Measurements from ENCODE around the gene TFG. TPM values are rescaled to one million over a fixed set of nuclear protein-coding genes. Genes with fewer than 3 reads are reported as not detected.

The TFG gene
- total and polyA plus RNA-seq, 9 of the 15 experiments (the other 6 are each of a cell fraction or from before 2014, with no cell fraction given): 31.8 to 143 (median 57.8) TPM

DNA sequence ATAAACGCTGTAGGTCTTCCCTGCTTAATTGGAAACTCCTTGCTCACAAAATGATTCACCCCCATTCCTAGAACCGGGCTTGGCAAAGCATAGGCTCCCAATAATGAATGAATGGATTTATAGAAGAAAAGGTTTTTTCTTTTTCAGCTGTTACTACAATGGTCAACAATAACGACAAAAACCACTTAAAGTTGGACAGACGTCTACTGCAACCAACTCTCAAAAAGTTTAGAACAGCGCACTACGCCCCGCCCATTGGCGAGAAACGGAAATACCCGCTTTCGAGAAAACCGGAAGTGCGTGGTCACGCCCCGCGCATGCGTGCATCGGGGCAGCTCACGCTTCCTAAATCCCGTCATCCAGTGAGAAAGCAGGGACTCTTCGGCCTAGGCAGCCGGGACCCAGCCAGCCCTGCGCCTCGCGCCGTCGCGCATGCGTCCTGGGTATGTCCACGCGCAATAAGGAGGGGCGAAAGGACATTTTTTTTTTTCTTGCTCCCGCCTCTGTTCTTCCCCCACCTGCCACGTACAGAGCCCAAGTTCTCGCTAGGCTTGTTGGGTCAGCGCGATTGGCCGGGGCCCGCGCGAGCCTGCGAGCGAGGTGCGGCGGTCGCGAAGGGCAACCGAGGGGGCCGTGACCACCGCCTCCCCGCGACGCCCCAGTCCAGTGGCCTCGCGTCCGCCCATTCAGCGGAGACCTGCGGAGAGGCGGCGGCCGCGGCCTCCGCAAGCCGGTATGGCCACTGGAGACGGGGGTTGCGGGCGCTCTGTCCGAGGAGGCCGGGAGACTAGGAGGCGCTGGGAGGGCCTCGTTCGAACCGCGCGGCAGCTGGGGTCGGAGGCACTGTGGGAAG is at the start of gene TFG (continued):
- TF ChIP-seq ZNF239 (CRISPR knock-in tag; IDR thresholded peaks at IDR 0.05) (no peak), PHF21A (IDR thresholded peaks at IDR 0.05; ENCODE audit: borderline replicate concordance, low read depth) (no peak), L3MBTL2 (IDR thresholded peaks at IDR 0.05) (peak; percentile 70; the same call in 1 of the 2 replicates), C11orf30 (IDR thresholded peaks at IDR 0.05; ENCODE audit: low read depth) (peak; percentile 30; the same call in 1 of the 2 replicates), CTBP1 (IDR thresholded peaks at IDR 0.05; ENCODE audit: borderline replicate concordance) (peak; percentile 40; the same call in 1 of the 2 replicates), MEIS2 (IDR thresholded peaks at IDR 0.05; ENCODE audit: partially characterized antibody) (peak; percentile 91), MAZ (CRISPR knock-in tag; conservative IDR thresholded peaks at IDR 0.05 in 1 of 2, IDR thresholded peaks at IDR 0.05 in 1 of 2) (peak; percentile 43 to 54; a peak in 3 of 4 replicates), POLR2G (IDR thresholded peaks at IDR 0.05; ENCODE audit: low read depth, low read length) (peak; percentile 95), FOXK1 (CRISPR knock-in tag; IDR thresholded peaks at IDR 0.05; ENCODE audit: borderline replicate concordance) (0 out of 2 replicates have a peak, but pooled peaks have one; percentile 40), LCOR (CRISPR knock-in tag; IDR thresholded peaks at IDR 0.05) (peak; percentile 99), EP300 (IDR thresholded peaks at IDR 0.05; ENCODE audit: low read length) (0 out of 2 replicates have a peak, but pooled peaks have one; percentile 7), CHD2 (IDR thresholded peaks at IDR 0.05; ENCODE audit: low read depth, low read length) (peak; percentile 75; the same call in 1 of the 2 replicates), ATF1 (CRISPR knock-in tag; IDR thresholded peaks at IDR 0.05) (no peak), ATF1 (tag; IDR thresholded peaks at IDR 0.05) (peak; percentile 88), ZNF316 (IDR thresholded peaks at IDR 0.05) (peak; percentile 54; the same call in 1 of the 2 replicates), ATF7 (IDR thresholded peaks at IDR 0.05) (peak; percentile 70), CXXC5 (CRISPR knock-in tag; IDR thresholded peaks at IDR 0.05) (peak; percentile 75), RBFOX2 (IDR thresholded peaks at IDR 0.05; ENCODE audit: low read depth, low read length) (peak; percentile 94), TEAD4 (IDR thresholded peaks at IDR 0.05; ENCODE audit: low read length) (peak; percentile 6; the same call in 1 of the 2 replicates), TEAD4 (CRISPR knock-in tag; IDR thresholded peaks at IDR 0.05; ENCODE audit: borderline replicate concordance) (no peak), POLR2A (conservative IDR thresholded peaks at IDR 0.05) (peak; percentile 76), ZC3H8 (IDR thresholded peaks at IDR 0.05) (no peak), NFE2 (IDR thresholded peaks at IDR 0.05; ENCODE audit: low read depth) (peak; percentile 18; the same call in 1 of the 2 replicates), ZNF263 (CRISPR knock-in tag; IDR thresholded peaks at IDR 0.05; ENCODE audit: borderline replicate concordance) (peak; percentile 76; the same call in 1 of the 2 replicates)
- TF ChIP-seq, protein P1, sequence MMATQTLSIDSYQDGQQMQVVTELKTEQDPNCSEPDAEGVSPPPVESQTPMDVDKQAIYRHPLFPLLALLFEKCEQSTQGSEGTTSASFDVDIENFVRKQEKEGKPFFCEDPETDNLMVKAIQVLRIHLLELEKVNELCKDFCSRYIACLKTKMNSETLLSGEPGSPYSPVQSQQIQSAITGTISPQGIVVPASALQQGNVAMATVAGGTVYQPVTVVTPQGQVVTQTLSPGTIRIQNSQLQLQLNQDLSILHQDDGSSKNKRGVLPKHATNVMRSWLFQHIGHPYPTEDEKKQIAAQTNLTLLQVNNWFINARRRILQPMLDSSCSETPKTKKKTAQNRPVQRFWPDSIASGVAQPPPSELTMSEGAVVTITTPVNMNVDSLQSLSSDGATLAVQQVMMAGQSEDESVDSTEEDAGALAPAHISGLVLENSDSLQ (IDR thresholded peaks at IDR 0.05): peak; percentile 73
- TF ChIP-seq, protein P2, sequence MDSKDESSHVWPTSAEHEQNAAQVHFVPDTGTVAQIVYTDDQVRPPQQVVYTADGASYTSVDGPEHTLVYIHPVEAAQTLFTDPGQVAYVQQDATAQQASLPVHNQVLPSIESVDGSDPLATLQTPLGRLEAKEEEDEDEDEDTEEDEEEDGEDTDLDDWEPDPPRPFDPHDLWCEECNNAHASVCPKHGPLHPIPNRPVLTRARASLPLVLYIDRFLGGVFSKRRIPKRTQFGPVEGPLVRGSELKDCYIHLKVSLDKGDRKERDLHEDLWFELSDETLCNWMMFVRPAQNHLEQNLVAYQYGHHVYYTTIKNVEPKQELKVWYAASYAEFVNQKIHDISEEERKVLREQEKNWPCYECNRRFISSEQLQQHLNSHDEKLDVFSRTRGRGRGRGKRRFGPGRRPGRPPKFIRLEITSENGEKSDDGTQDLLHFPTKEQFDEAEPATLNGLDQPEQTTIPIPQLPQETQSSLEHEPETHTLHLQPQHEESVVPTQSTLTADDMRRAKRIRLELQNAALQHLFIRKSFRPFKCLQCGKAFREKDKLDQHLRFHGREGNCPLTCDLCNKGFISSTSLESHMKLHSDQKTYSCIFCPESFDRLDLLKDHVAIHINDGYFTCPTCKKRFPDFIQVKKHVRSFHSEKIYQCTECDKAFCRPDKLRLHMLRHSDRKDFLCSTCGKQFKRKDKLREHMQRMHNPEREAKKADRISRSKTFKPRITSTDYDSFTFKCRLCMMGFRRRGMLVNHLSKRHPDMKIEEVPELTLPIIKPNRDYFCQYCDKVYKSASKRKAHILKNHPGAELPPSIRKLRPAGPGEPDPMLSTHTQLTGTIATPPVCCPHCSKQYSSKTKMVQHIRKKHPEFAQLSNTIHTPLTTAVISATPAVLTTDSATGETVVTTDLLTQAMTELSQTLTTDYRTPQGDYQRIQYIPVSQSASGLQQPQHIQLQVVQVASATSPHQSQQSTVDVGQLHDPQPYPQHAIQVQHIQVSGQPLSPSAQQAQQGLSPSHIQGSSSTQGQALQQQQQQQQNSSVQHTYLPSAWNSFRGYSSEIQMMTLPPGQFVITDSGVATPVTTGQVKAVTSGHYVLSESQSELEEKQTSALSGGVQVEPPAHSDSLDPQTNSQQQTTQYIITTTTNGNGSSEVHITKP (IDR thresholded peaks at IDR 0.05; ENCODE audit: partially characterized antibody): peak; percentile 16
